ENCODE data around the gene OR8H1. TPM values are rescaled to one million over a fixed set of nuclear protein-coding genes. Genes with fewer than 3 reads are reported as not detected.

OR8H1 gene, protein sequence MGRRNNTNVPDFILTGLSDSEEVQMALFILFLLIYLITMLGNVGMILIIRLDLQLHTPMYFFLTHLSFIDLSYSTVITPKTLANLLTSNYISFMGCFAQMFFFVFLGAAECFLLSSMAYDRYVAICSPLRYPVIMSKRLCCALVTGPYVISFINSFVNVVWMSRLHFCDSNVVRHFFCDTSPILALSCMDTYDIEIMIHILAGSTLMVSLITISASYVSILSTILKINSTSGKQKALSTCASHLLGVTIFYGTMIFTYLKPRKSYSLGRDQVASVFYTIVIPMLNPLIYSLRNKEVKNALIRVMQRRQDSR
- not detected for total RNA-seq

DNA sequence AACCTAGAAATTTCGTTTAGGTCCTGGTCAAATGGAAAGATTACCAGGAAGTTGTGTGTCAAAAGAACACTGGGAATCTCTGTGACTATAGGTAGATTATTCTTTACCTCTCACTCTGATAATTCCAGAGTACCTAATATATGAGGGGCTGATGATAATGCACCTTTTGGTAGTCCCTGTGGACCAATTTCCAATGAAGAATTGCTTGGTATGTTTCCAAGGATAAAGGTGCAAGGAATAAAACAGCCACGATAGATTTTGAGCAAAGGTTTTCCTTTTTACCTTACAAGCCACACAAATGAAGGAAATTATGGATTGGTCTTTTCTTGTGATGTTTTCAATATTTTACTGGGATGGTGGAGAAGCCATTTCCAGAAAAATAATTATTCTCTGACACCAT lies at the start of gene OR8H1:
Gene OR8H1, minus strand, starts transcription at position 101 of the 400 bp plus-strand sequence. CDS start 1,192 bp downstream, outside the sequence.
- Mint-ChIP-seq H3K4me3 (no peak within 1 kb of the TSS), H3K27me3 (no peaks in the 10 kb centered on the region), H3K9me3 (ENCODE audit: low read depth) (peaks cover 16% of the 10 kb centered on the region), H3K4me1 (no peaks in the 10 kb centered on the region), H3K27ac (no peak within 1 kb of the TSS), H3K36me3 (ENCODE audit: low read depth) (no peaks in the 10 kb centered on the region)
- ATAC-seq (no peak), DNase-seq (no peak)
- intact Hi-C loops (cut with DNase I, micrococcal nuclease), result no loop called here
- POLR2A ChIA-PET, result no interaction called here
- CTCF ChIA-PET, result no interaction called here

DNA sequence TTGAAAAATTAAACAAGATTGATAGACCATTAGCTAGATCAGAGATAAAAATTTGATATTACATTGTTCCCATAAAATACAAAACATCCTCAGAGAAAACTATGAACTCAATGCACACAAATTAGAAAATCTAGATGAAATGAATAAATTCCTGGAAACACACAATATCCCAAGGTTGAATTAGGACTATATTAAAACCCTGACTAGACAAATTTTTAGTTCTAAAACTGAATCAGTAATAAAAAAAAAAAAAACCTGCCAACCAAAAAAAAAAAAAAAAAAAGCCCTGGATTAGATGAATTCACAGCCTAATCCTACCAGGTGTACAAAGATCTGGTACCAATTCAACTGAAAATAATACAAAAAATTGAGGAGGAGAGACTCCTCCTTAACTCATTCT lies 48.2 kb upstream of the OR8H1 start:
- Mint-ChIP-seq H3K27ac (no peak overlapping the region), H3K27me3 (no peaks in the 10 kb centered on the region), H3K36me3 (ENCODE audit: low read depth) (no peaks in the 10 kb centered on the region), H3K4me1 (no peaks in the 10 kb centered on the region), H3K9me3 (ENCODE audit: low read depth) (peaks cover 20% of the 10 kb centered on the region), H3K4me3 (no peak overlapping the region)
- CTCF ChIA-PET, result no interaction called here
- ATAC-seq (no peak), DNase-seq (no peak)
- intact Hi-C loops (cut with DNase I, micrococcal nuclease), result no loop called here
- POLR2A ChIA-PET, result no interaction called here

DNA sequence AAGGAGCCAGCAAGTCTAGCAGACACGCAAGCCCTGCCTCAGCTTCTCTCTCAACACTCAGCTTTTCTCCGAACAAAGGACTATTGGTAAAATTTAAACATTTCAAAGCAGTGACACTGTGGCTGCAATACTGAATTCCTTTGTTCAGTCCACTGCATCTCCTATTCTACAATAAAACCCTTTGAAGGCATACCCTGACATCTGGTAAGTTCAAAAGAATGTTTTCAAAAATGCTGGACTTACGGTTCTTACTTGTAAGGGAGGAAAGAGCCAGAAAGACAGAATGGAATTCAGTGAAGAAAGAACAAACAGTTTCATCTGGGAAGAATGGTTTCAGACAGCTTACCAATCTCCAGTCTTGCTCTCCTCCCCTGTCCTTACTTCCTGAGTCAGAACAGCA lies 41.1 kb upstream of the OR8H1 start:
- intact Hi-C loops (cut with DNase I, micrococcal nuclease), result no loop called here
- Mint-ChIP-seq H3K27me3 (no peaks in the 10 kb centered on the region), H3K27ac (no peak overlapping the region), H3K36me3 (ENCODE audit: low read depth) (no peaks in the 10 kb centered on the region), H3K4me3 (no peak overlapping the region), H3K4me1 (no peaks in the 10 kb centered on the region), H3K9me3 (ENCODE audit: low read depth) (peaks cover 7% of the 10 kb centered on the region)
- ChIA-PET POLR2A (no interaction called here), CTCF (no interaction called here)
- ATAC-seq (no peak), DNase-seq (no peak)

DNA sequence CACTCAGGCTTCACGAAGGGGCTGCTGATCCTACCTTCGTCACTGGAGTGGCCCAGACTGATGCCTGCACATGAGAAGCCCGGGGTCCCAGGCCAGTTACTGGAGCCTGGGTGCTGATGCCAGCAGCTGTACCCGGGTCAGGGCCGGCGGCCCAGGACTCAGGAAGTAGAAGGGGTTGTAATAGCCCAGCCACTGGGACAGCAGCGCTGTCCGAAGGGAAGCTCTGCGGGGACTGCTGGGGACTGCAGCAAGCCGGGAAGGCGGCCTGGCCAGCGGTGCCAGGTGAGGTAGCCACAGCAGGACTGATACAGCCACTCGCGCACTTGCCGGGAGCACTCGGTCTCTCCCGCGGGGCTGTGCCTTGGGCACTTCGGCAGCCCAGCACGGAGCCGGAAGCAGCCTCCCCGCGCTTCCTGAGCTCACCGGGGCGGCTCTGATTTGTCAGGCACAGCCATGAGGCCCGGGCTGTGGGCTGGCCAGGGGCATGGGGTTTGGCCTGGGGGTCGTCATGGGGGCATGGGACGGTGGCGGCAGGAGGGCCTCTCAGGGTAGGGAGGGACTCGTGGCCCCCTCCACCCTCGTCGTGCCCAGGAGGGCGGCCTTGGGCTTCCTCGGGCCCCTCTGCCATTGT lies 39.9 kb upstream of the OR8H1 start:
- peaks cover 5% of the 10 kb centered on the region for H3K9me3 Mint-ChIP-seq (ENCODE audit: low read depth)
- no peaks in the 10 kb centered on the region for H3K27me3 Mint-ChIP-seq
- H3K4me1 Mint-ChIP-seq, result no peaks in the 10 kb centered on the region
- H3K4me3 Mint-ChIP-seq, result no peak overlapping the region
- DNase-seq, result no peak
- intact Hi-C loops (cut with DNase I, micrococcal nuclease), result no loop called here
- no peak overlapping the region for H3K27ac Mint-ChIP-seq
- POLR2A ChIA-PET, result no interaction called here
- CTCF ChIA-PET, result no interaction called here
- H3K36me3 Mint-ChIP-seq (ENCODE audit: low read depth), result no peaks in the 10 kb centered on the region
- ATAC-seq, result no peak

- CTCF ChIA-PET, result no interaction called here
- ATAC-seq (no peak), DNase-seq (no peak)
- intact Hi-C loops (cut with DNase I, micrococcal nuclease), result no loop called here
- no peak within 1 kb of the TSS for H3K27ac Mint-ChIP-seq
- H3K4me1 Mint-ChIP-seq, result no peaks in the 10 kb centered on the region
- no peaks in the 10 kb centered on the region for H3K27me3 Mint-ChIP-seq
- H3K36me3 Mint-ChIP-seq (ENCODE audit: low read depth), result no peaks in the 10 kb centered on the region
- H3K4me3 Mint-ChIP-seq, result no peak within 1 kb of the TSS
- H3K9me3 Mint-ChIP-seq (ENCODE audit: low read depth), result peaks cover 15% of the 10 kb centered on the region
- POLR2A ChIA-PET, result no interaction called here
These were observed 22.8 kb upstream of the OR8H1 start, which contains the start of gene OR8K3 for GRCh38 chr11:56314844-56315243. TSS of gene OR8K3 (plus strand) at chr11:56315144. CDS start at chr11:56318307, 3,163 bp downstream.

GRCh38 chr11:56307836-56308235 lies 15.8 kb upstream of the OR8H1 start:
- no peaks in the 10 kb centered on the region for H3K27me3 Mint-ChIP-seq
- ChIA-PET POLR2A (no interaction called here), CTCF (no interaction called here)
- ATAC-seq, result no peak
- no peak for DNase-seq
- H3K4me1 Mint-ChIP-seq, result no peaks in the 10 kb centered on the region
- peaks cover 25% of the 10 kb centered on the region for H3K9me3 Mint-ChIP-seq (ENCODE audit: low read depth)
- intact Hi-C loops (cut with DNase I, micrococcal nuclease), result no loop called here
- no peak overlapping the region for H3K4me3 Mint-ChIP-seq
- no peak overlapping the region for H3K27ac Mint-ChIP-seq
- no peaks in the 10 kb centered on the region for H3K36me3 Mint-ChIP-seq (ENCODE audit: low read depth)

DNA sequence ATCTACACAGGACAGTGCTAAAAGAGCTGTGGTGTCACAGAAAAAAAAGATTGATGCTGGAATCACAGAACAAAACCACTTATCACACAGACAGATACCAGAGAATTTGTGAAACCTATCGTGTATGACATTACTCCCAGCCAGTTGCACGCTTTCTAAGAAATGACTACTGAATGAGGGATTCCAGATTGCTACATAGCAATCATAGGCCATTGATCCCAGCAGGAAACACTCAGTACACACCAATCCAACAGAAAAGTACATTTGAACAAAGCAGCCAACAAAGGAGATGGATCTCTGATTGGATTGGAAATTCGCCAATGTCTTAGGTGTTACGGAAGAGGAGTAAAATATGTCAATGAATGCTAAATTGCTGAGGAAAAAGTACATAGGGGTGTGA lies 4.8 kb upstream of the OR8H1 start:
- no peak overlapping the region for H3K27ac Mint-ChIP-seq
- DNase-seq (no peak), ATAC-seq (no peak)
- CTCF ChIA-PET, result no interaction called here
- H3K4me3 Mint-ChIP-seq, result no peak overlapping the region
- no peaks in the 10 kb centered on the region for H3K27me3 Mint-ChIP-seq
- intact Hi-C loops (cut with DNase I, micrococcal nuclease), result no loop called here
- POLR2A ChIA-PET, result no interaction called here
- H3K4me1 Mint-ChIP-seq, result no peaks in the 10 kb centered on the region
- H3K9me3 Mint-ChIP-seq (ENCODE audit: low read depth), result peaks cover 12% of the 10 kb centered on the region
- H3K36me3 Mint-ChIP-seq (ENCODE audit: low read depth), result no peaks in the 10 kb centered on the region

DNA sequence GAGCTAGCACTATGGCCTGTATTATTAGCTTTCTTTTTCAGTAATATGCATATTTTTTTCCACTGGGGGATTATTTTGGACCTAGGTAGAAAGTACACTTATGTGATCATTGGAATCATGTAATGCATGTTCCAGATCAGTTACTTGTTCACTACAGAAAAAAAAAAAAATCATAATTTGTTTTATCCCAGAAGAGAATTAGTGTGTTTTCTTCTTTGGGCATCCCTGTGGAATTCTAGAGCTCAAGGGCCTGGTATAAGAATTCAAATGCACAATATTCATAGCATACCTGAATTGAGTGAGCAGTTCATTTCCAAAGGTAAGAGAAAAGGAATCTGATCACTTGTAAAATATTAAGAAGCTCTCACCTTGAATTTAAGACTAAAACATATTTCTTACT lies 18.2 kb downstream of the OR8H1 start, which contains the start of gene OR5T1:
Gene OR5T1, plus strand, starts transcription at position 301 of the 400 bp plus-strand sequence. CDS start 1,485 bp downstream, outside the sequence.
- Mint-ChIP-seq H3K4me3 (no peak within 1 kb of the TSS), H3K36me3 (ENCODE audit: low read depth) (no peaks in the 10 kb centered on the region), H3K4me1 (no peaks in the 10 kb centered on the region), H3K27ac (no peak within 1 kb of the TSS), H3K27me3 (no peaks in the 10 kb centered on the region), H3K9me3 (ENCODE audit: low read depth) (peaks cover 16% of the 10 kb centered on the region)
- ChIA-PET POLR2A (no interaction called here), CTCF (no interaction called here)
- no peak for DNase-seq
- intact Hi-C loops (cut with DNase I, micrococcal nuclease), result no loop called here
- no peak for ATAC-seq

- no peaks in the 10 kb centered on the region for H3K27me3 Mint-ChIP-seq
- H3K4me1 Mint-ChIP-seq, result no peaks in the 10 kb centered on the region
- H3K36me3 Mint-ChIP-seq (ENCODE audit: low read depth), result peaks cover 2% of the 10 kb centered on the region
- H3K4me3 Mint-ChIP-seq, result no peak overlapping the region
- peaks cover 19% of the 10 kb centered on the region for H3K9me3 Mint-ChIP-seq (ENCODE audit: low read depth)
- no peak overlapping the region for H3K27ac Mint-ChIP-seq
- ATAC-seq, result no peak
- no peak for DNase-seq
- ChIA-PET POLR2A (no interaction called here), CTCF (no interaction called here)
- intact Hi-C loops (cut with DNase I, micrococcal nuclease), result no loop called here
These were observed 21.0 kb downstream of the OR8H1 start for GRCh38 chr11:56271092-56271491.

DNA sequence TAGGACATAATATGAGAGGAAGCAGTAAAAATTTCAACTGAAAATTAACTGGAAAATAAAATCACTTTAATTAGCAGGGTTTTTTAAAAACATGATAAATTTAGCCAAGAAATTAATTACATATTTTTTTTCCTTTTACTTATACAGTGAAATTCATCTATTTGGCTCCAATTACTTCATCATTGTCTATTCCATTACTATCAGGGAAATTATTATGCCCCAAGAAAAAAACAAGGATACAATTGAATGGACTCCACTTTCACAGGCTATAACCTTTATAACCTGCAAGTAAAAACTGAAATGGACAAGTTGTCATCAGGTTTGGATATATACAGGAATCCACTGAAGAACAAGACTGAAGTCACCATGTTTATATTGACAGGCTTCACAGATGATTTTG lies 40.1 kb downstream of the OR8H1 start, which contains the start of gene OR5T3:
Gene OR5T3, plus strand, starts transcription at position 301 of the 400 bp plus-strand sequence. Its CDS starts 0 bp downstream, at position 301.
- CTCF ChIA-PET, result no interaction called here
- no peaks in the 10 kb centered on the region for H3K27me3 Mint-ChIP-seq
- no peaks in the 10 kb centered on the region for H3K36me3 Mint-ChIP-seq (ENCODE audit: low read depth)
- no peak within 1 kb of the TSS for H3K27ac Mint-ChIP-seq
- peaks cover 15% of the 10 kb centered on the region for H3K9me3 Mint-ChIP-seq (ENCODE audit: low read depth)
- POLR2A ChIA-PET, result no interaction called here
- intact Hi-C loops (cut with DNase I, micrococcal nuclease), result no loop called here
- no peaks in the 10 kb centered on the region for H3K4me1 Mint-ChIP-seq
- ATAC-seq (no peak), DNase-seq (no peak)
- H3K4me3 Mint-ChIP-seq, result no peak within 1 kb of the TSS
